SK-N-SH (cell line): ENCODE measurements around the gene FTO.

ENCODE experiments used
- CTCF ChIP-seq: fragments of 200-600 bp; sonication (generic); IDR thresholded peaks from 2 replicates; pipeline ENCODE4 v1.6.1; 2017; ENCODE audit warnings: antibody characterized with exemption, mild to moderate bottlenecking, moderate library complexity
- EZH2phosphoT487 ChIP-seq: fragments of 200-600 bp; sonication (generic); IDR thresholded peaks from 2 replicates; pipeline ENCODE4 v1.6.1; 2017; ENCODE audit warnings: low read depth, mixed run types, mild to moderate bottlenecking, antibody characterized with exemption, moderate library complexity, borderline replicate concordance
- JUND ChIP-seq: IDR thresholded peaks from 2 replicates; pipeline ENCODE4 v1.4.0; 2012
- RFX5 ChIP-seq: IDR thresholded peaks from 2 replicates; pipeline ENCODE4 v1.6.1; 2012; ENCODE audit warnings: mild to moderate bottlenecking, improper control_type of control experiment, low read length
- TAF1 ChIP-seq: IDR thresholded peaks from 2 replicates; pipeline ENCODE4 v1.6.1; 2012; ENCODE audit warnings: low read depth, mild to moderate bottlenecking, low read length, moderate library complexity, borderline replicate concordance
- TF ChIP-seq, protein P1 (sequence below): IDR thresholded peaks from 2 replicates; pipeline ENCODE4 v1.6.1; 2012; ENCODE audit warnings: mild to moderate bottlenecking, low read depth, low read length, moderate library complexity

GRCh38 chr16:53695070-53695469 lies 8.9 kb upstream of the FTO start:
- no peak for TF ChIP-seq RFX5
- TF ChIP-seq, protein P1, sequence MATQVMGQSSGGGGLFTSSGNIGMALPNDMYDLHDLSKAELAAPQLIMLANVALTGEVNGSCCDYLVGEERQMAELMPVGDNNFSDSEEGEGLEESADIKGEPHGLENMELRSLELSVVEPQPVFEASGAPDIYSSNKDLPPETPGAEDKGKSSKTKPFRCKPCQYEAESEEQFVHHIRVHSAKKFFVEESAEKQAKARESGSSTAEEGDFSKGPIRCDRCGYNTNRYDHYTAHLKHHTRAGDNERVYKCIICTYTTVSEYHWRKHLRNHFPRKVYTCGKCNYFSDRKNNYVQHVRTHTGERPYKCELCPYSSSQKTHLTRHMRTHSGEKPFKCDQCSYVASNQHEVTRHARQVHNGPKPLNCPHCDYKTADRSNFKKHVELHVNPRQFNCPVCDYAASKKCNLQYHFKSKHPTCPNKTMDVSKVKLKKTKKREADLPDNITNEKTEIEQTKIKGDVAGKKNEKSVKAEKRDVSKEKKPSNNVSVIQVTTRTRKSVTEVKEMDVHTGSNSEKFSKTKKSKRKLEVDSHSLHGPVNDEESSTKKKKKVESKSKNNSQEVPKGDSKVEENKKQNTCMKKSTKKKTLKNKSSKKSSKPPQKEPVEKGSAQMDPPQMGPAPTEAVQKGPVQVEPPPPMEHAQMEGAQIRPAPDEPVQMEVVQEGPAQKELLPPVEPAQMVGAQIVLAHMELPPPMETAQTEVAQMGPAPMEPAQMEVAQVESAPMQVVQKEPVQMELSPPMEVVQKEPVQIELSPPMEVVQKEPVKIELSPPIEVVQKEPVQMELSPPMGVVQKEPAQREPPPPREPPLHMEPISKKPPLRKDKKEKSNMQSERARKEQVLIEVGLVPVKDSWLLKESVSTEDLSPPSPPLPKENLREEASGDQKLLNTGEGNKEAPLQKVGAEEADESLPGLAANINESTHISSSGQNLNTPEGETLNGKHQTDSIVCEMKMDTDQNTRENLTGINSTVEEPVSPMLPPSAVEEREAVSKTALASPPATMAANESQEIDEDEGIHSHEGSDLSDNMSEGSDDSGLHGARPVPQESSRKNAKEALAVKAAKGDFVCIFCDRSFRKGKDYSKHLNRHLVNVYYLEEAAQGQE = no peak
- TF ChIP-seq CTCF = no peak
- no peak for TF ChIP-seq TAF1
- no peak for TF ChIP-seq JUND
- no peak for TF ChIP-seq EZH2phosphoT487
